Effector CD4-positive, alpha-beta T cell (primary cell): ENCODE measurements around the gene ARPC4.
"Not testable (repeated sequence)": the region's sequence is repeated elsewhere in the genome, so short reads cannot be mapped to it uniquely, and the experiment has no call there.

Experiments used
- DNase-seq: peaks from one replicate; pipeline ENCODE4 v3.0.0-alpha.2; 2020

The ARPC4 gene

DNA sequence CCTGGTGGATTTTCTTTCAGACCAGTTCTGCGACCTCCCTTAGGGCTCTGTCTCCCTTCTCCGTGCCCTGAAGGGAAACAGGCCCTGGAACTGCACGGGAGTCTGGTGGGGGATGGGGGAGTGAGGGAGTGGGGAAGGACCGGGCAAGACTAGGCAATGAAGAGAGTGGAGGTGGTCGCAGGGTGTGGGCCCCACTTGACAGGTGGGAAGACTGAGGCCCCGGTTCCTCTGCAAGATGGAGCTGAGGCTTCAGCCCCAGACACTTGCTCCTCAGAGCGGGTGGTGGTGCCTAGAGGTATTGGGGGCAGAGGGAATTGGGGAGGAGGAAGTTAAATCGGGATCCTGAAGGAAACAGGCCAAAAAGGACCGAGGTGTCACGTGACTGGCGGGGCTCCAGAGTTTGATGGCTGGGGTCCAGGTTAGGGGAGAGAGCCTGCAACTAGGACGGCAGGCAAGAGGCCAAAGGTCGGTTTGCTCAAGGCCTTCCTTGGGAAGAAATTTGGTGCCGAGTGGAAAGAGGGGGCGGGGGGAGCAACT lies 22.5 kb upstream of the ARPC4 start:
- DNase-seq, result no peak

- DNase-seq, result not testable (repeated sequence)
Measured at GRCh38 chr3:9771007-9771406, 21.9 kb upstream of the ARPC4 start.

DNA sequence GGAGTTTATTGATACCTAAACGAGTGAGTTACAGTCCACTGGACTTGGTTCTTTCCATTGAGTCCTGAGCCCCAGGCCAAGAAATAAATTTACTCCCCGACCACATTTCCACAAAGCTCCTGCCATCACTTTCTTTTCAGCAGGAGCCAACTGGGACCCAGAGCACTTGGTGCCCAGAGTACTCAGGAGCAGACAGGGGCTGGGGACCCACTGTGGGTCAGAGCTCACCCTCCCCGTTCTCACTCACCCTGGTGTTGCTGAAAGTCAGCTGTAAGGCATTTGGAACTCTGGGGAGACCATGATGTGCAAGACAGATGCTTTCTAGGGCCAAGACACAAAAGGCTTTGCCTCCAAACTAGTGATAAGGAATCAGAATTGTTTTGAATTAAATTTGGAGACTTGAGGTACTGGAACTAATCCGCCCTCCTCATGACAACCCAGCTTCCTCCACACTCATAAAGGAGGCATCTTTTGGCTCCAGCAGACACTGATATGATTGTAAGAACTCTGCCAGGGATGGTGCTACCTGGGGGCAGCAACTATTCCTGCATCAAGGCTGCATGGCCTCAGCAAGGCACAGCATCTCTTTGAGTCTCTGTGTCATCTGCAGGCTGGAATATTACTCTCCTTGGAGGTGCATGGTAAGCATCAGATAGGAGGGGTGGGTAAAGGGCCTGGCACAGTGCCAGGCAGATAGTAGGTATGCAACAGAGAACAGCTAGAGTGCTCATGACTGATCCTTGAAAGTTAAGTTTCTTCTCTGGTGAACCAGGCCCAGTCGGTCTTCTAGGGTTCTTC lies 15.8 kb upstream of the ARPC4 start:
- no peak for DNase-seq

DNA sequence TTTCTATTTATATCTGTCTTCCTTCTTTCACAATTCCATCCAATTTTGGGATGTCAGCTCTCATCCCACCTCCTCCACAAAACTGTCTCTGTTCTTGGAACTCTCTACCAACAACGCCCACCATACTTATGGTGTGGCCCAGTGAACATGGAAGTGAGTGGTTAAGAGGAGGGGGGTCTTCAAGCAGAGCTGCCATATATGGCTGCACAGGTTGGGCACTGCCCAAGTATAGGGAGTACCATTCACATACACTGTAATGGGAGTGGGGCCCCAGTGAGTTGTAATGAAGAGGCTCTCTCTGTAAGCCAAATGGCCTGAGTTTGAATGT lies 15.2 kb upstream of the ARPC4 start:
- no peak for DNase-seq

GRCh38 chr3:9778143-9779074 lies 14.5 kb upstream of the ARPC4 start:
- no peak for DNase-seq

DNA sequence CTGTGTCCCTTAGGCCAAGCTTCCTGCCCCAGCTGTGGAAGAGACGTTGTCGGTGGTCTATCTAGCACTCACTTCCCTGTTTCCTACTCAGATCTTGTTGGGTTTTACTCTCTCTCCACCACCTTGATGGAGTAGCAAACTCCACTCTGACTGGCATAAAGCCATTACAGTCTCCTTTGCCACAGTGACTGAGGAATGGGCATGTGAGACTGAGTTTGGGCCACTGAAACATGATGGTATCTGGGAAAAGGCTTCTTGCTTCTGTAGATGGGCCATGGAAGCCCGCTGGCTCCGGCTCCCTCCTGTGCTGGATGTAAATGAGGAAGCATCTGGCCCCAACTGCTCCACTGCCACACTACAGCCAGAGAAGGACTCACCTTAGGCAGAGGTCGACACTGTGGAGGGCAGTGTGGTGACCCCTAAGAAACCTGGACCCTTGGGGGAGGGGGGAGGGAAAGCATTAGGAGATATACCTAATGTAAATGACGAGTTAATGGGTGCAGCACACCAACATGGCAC lies 13.7 kb upstream of the ARPC4 start:
- DNase-seq, result no peak

DNA sequence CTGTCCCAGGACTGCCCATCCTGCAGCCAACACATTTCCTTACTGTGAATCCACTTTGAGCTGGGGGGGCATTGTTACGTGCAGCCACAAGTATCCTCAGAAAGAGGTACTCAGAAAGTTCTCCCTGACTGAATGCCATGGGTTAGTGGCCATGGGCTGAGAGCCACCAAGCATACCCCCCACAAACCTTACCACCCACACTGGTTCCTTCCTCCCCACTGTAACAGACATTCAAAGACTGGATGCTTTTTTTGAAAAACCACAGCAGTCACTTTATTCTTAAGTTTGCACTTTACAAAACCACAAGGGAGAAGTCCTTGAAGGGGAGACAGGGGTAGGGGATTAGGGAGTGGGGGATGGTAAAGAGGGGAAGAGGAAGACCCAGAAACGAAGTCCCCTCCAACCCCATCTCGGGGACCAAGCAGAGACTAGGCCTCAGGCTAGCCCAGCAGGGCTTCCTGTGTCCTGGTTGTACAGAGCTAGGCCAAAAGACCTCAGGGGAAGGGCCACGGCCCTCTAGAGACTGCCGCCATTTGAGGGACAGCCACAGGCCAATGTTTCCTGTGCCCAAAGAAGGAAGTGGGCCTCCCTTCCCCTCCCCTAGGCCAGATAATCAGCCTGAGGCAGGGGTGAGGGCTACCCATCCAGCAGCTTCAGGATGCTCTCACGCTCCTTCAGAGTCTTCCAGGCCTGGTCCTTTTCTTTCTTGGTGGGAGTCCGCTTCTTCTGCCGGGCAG lies 13.0 kb upstream of the ARPC4 start:
- no peak for DNase-seq

DNA sequence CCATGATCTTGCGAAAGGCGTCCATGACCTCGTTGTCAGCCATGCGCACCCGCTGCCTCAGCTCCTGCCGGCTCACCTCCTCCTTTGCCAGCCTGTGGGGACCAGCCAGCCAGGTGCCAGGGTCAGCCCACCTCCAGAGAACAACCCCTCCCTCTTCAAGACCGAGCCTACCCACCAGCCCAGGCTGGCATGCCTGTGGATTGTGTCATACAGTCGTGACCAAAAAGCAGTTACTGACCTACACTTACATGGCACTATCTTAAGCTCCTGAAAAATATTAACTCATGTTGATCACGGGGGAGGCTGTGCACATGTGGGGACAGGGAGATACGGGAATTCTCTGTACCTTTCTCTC lies 12.4 kb upstream of the ARPC4 start:
- DNase-seq, result no peak

GRCh38 chr3:9780910-9781309 lies 12.0 kb upstream of the ARPC4 start:
- no peak for DNase-seq

GRCh38 chr3:9781551-9781950 lies 11.3 kb upstream of the ARPC4 start:
- DNase-seq, result no peak

GRCh38 chr3:9781978-9782603 lies 10.8 kb upstream of the ARPC4 start:
- no peak for DNase-seq

- no peak for DNase-seq
Measured at GRCh38 chr3:9782770-9783169, 10.1 kb upstream of the ARPC4 start.

GRCh38 chr3:9783954-9784353 lies 8.9 kb upstream of the ARPC4 start:
- DNase-seq, result no peak

- no peak for DNase-seq
Measured at GRCh38 chr3:9784965-9785364, 7.9 kb upstream of the ARPC4 start.

- no peak for DNase-seq
Measured at GRCh38 chr3:9785602-9786001, 7.3 kb upstream of the ARPC4 start.

GRCh38 chr3:9786209-9786739 lies 6.6 kb upstream of the ARPC4 start:
- DNase-seq, result no peak

- DNase-seq, result no peak
Measured at GRCh38 chr3:9786825-9787669, 5.8 kb upstream of the ARPC4 start.

GRCh38 chr3:9787714-9788113 lies 5.2 kb upstream of the ARPC4 start:
- no peak for DNase-seq

DNA sequence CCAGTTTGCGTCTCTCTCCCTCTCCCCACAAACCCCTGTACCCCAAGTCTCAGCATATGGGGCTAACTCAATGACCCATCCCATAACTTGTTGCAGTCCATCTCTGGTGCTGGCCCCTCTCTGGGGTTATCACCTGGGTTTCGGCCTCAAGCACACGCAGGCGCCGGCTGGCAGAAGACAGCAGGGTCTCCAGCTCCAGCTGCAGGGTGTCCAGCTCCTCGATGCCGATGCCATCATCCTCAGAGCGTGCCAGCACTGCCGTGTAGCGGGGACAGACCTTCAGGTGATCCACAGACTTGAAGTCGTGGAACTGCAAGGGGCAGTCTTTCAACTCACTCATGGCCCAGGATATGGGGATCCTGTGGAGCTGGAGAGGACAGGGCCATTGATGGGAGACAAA lies 1.8 kb upstream of the ARPC4 start:
- no peak for DNase-seq

DNA sequence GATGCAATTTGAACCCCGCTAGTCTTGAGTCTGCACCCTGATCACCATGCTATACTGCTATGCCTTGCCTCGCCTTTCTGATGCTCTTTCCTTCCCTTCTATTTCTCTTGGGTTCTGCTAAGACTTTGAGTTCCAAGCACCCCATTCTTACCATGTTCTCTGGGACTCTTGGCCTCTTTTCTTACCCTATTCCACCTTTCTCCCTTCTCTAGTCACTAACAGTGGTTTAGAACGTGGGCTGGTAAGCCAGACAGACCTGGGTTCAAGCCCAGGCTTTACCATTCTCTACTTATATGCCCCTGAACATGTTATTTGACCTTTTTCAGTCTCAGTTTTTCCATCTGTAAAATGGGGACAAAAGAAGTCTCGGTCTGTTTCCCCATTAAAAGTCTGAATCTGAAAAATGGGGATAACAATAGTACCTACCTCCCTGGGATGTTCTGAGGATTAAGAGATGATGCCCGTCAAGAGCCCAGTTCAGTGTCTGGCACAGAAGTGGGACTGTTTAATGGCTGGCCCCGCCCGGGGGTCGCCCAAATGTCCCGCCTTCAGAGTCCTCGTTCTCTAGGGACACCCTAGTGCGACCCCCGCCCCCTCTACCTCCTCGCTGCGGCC lies 985 bp upstream of the ARPC4 start:
- no peak for DNase-seq
